ENCODE measurements around the gene MYLK4.
A peak's percentile ranks its signal among the peaks of the same experiment; 100 is the strongest.

Gene MYLK4

GRCh38 chr6:2784061-2784460, 33.3 kb upstream of the MYLK4 start:
- ATAC-seq (peak; percentile 55), DNase-seq (ENCODE audit: low spot score in 2 of 2) (no peak)
- H3K9me3 Mint-ChIP-seq = no peaks in the 10 kb centered on the region
- H3K27ac Mint-ChIP-seq = no peak overlapping the region
- peaks cover 78% of the 10 kb centered on the region for H3K36me3 Mint-ChIP-seq
- no peak overlapping the region for H3K4me3 Mint-ChIP-seq
- H3K4me1 Mint-ChIP-seq = peaks cover 33% of the 10 kb centered on the region

DNA sequence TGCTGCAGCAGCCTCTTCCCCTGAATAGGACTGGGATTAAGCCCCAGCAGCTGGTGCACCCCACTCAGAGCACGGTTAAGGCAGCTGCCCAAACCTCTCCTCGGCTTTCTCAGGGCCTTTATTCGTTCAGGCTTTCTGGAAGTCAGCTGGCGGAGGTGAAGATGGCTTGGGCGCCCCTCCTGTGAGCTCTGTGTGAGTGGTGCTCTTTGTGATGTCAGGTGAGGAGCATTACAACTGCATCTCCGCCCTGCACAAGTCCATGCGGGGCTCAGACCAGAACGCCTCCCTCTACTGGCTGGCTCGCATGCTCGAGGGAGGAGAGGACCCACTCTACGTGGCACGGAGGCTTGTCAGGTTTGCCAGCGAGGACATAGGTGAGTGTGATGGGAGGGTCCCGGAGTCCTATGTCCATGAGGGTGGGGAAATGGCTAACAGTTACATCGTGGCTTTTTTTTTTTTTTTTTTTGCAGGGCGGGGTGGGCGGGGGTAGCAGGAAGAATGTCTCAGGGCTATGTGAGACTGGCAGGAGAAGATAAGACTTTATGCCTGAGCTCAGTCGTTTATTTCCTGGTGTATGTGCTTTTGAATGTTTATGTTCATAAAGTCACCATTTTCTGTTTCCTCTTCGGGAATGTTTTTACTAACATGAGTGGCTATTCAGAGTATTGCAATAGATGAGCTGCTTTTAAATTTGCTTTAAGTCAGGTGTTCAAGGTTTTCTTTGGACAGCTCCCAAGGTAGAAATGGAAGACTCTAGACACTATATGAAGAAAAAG, 32.7 kb upstream of the MYLK4 start:
- Mint-ChIP-seq H3K4me3 (no peak overlapping the region), H3K27ac (peak overlapping the region; percentile 23), H3K9me3 (no peaks in the 10 kb centered on the region), H3K4me1 (peaks cover 33% of the 10 kb centered on the region), H3K36me3 (peaks cover 85% of the 10 kb centered on the region)
- DNase-seq (ENCODE audit: low spot score in 2 of 2) (no peak), ATAC-seq (no peak)

DNA sequence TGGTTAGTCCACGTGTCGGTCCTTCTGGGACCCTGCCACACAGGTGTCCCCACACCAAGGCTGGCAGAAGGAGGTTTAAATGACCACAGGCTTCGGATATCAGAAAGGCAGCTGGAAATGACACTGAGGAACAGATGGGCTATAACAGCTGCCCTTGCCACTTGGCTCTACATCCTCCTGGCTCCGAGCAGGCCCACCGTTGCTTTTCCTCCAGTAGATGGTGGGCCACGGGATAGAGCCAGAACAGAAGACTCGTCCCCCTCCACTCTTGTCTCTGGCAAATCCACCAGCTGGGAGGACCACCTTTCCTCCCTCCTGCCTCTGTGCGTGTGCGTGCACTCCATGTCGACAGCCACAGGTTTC, 32.1 kb upstream of the MYLK4 start:
- peaks cover 35% of the 10 kb centered on the region for H3K4me1 Mint-ChIP-seq
- H3K4me3 Mint-ChIP-seq = no peak overlapping the region
- ATAC-seq (no peak), DNase-seq (ENCODE audit: low spot score in 2 of 2) (no peak)
- peaks cover 87% of the 10 kb centered on the region for H3K36me3 Mint-ChIP-seq
- H3K9me3 Mint-ChIP-seq = no peaks in the 10 kb centered on the region
- peak overlapping the region; percentile 23 for H3K27ac Mint-ChIP-seq

GRCh38 chr6:2782356-2782708, 31.6 kb upstream of the MYLK4 start:
- Mint-ChIP-seq H3K27ac (peak overlapping the region; percentile 23), H3K36me3 (peaks cover 88% of the 10 kb centered on the region), H3K9me3 (no peaks in the 10 kb centered on the region)

GRCh38 chr6:2781685-2782355, 31.1 kb upstream of the MYLK4 start:
- no peaks in the 10 kb centered on the region for H3K9me3 Mint-ChIP-seq
- DNase-seq (ENCODE audit: low spot score in 2 of 2) (no peak), ATAC-seq (peak; percentile 19)
- peaks cover 40% of the 10 kb centered on the region for H3K4me1 Mint-ChIP-seq
- H3K4me3 Mint-ChIP-seq = no peak overlapping the region
- H3K27ac Mint-ChIP-seq = peak overlapping the region; percentile 23
- peaks cover 85% of the 10 kb centered on the region for H3K36me3 Mint-ChIP-seq

More at GRCh38 chr6:2782356-2782708, 31.6 kb upstream of the MYLK4 start:
- DNase-seq (ENCODE audit: low spot score in 2 of 2) (no peak), ATAC-seq (no peak)
- Mint-ChIP-seq H3K4me1 (peaks cover 40% of the 10 kb centered on the region), H3K4me3 (no peak overlapping the region)

DNA sequence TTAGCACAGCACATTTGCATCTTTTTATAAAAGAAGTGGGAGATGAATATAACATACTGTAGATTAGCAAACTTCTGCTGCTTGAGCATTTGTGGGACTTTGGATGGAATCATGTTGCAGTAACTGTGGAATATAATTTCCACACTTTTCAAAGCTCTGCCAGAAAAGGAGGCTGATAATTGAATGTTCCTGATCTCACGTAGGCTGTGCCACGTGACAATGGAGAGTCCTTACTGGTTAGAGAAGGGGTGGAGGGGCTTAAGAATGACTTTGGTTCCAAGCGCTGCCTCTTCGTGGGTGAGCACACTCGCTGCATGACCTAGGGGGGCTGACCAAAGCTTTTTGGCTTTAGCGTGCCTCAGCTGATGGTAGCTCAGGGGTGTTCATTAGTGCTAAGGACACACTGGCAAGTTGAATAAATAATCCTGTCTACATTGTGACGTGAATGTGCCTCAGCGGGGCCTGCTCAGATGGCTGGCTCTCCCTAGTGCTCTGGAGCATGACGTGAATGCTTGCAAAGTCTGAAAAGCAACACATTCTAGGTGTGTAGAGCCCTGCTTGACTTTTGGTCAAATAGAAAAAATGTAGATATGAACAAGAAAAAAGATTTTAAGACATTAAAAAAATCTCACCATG, 29.5 kb upstream of the MYLK4 start:
- ATAC-seq (no peak), DNase-seq (ENCODE audit: low spot score in 2 of 2) (no peak)
- H3K27ac Mint-ChIP-seq = no peak overlapping the region
- no peak overlapping the region for H3K4me3 Mint-ChIP-seq
- no peaks in the 10 kb centered on the region for H3K9me3 Mint-ChIP-seq
- H3K36me3 Mint-ChIP-seq = peaks cover 81% of the 10 kb centered on the region
- H3K4me1 Mint-ChIP-seq = peaks cover 42% of the 10 kb centered on the region

GRCh38 chr6:2777249-2777648, 26.5 kb upstream of the MYLK4 start:
- peaks cover 43% of the 10 kb centered on the region for H3K4me1 Mint-ChIP-seq
- peak overlapping the region; percentile 52 for H3K27ac Mint-ChIP-seq

DNA sequence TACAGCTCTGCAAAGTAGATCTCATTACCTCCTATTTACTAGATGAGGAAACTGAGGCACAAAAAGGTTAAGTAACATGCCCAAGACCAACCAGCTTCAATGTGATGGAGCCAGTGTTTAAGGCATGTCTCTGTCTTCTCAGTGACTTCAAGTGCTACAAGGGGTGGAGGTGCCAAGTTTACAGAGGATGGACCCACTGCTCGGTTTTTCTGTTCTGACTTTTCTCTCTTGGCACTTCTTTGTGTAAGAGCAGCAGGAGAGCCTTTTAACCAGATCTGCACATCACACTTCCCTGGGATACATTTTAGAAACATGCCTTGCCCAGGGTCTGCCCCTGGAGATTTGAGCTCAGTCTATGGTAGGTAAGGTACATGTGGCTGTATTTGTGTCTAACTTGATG, 24.3 kb upstream of the MYLK4 start:
- H3K4me3 Mint-ChIP-seq = no peak overlapping the region
- DNase-seq (ENCODE audit: low spot score in 2 of 2) (no peak), ATAC-seq (no peak)
- no peak overlapping the region for H3K27ac Mint-ChIP-seq
- peaks cover 44% of the 10 kb centered on the region for H3K4me1 Mint-ChIP-seq
- H3K36me3 Mint-ChIP-seq = peaks cover 83% of the 10 kb centered on the region
- no peaks in the 10 kb centered on the region for H3K9me3 Mint-ChIP-seq

More at GRCh38 chr6:2777249-2777648, 26.5 kb upstream of the MYLK4 start:
- H3K36me3 Mint-ChIP-seq = peaks cover 81% of the 10 kb centered on the region
- no peak overlapping the region for H3K4me3 Mint-ChIP-seq
- DNase-seq (ENCODE audit: low spot score in 2 of 2) (no peak), ATAC-seq (no peak)
- no peaks in the 10 kb centered on the region for H3K9me3 Mint-ChIP-seq

GRCh38 chr6:2773449-2773848, 22.7 kb upstream of the MYLK4 start:
- ATAC-seq (no peak), DNase-seq (ENCODE audit: low spot score in 2 of 2) (no peak)
- Mint-ChIP-seq H3K36me3 (peaks cover 83% of the 10 kb centered on the region), H3K4me1 (peaks cover 53% of the 10 kb centered on the region), H3K9me3 (no peaks in the 10 kb centered on the region), H3K27ac (no peak overlapping the region), H3K4me3 (no peak overlapping the region)

GRCh38 chr6:2772840-2773239, 22.1 kb upstream of the MYLK4 start:
- peaks cover 87% of the 10 kb centered on the region for H3K36me3 Mint-ChIP-seq
- peaks cover 58% of the 10 kb centered on the region for H3K4me1 Mint-ChIP-seq
- no peak overlapping the region for H3K27ac Mint-ChIP-seq
- H3K9me3 Mint-ChIP-seq = no peaks in the 10 kb centered on the region
- DNase-seq (ENCODE audit: low spot score in 2 of 2) = no peak
- no peak for ATAC-seq
- H3K4me3 Mint-ChIP-seq = no peak overlapping the region

- Mint-ChIP-seq H3K9me3 (no peaks in the 10 kb centered on the region), H3K36me3 (peaks cover 78% of the 10 kb centered on the region), H3K4me1 (peaks cover 58% of the 10 kb centered on the region), H3K4me3 (no peak overlapping the region), H3K27ac (no peak overlapping the region)
- no peak for ATAC-seq
- no peak for DNase-seq (ENCODE audit: low spot score in 2 of 2)
Observed at GRCh38 chr6:2771079-2771478, 20.4 kb upstream of the MYLK4 start.

GRCh38 chr6:2770171-2770570, 19.4 kb upstream of the MYLK4 start:
- H3K36me3 Mint-ChIP-seq = peaks cover 76% of the 10 kb centered on the region

GRCh38 chr6:2768696-2769095, 18.0 kb upstream of the MYLK4 start:
- peaks cover 52% of the 10 kb centered on the region for H3K4me1 Mint-ChIP-seq
- no peak overlapping the region for H3K27ac Mint-ChIP-seq
- H3K4me3 Mint-ChIP-seq = peak overlapping the region; percentile 85
- ATAC-seq = no peak
- no peak for DNase-seq (ENCODE audit: low spot score in 2 of 2)
- H3K36me3 Mint-ChIP-seq = peaks cover 74% of the 10 kb centered on the region
- no peaks in the 10 kb centered on the region for H3K9me3 Mint-ChIP-seq

More at GRCh38 chr6:2770171-2770570, 19.4 kb upstream of the MYLK4 start:
- Mint-ChIP-seq H3K4me1 (peaks cover 53% of the 10 kb centered on the region), H3K4me3 (no peak overlapping the region), H3K9me3 (no peaks in the 10 kb centered on the region), H3K27ac (no peak overlapping the region)
- DNase-seq (ENCODE audit: low spot score in 2 of 2) (no peak), ATAC-seq (no peak)

GRCh38 chr6:2767657-2768524, 17.2 kb upstream of the MYLK4 start:
- Mint-ChIP-seq H3K9me3 (no peaks in the 10 kb centered on the region), H3K4me3 (peak overlapping the region; percentile 85), H3K36me3 (peaks cover 66% of the 10 kb centered on the region), H3K4me1 (peaks cover 44% of the 10 kb centered on the region), H3K27ac (peak overlapping the region; percentile 48)
- no peak for DNase-seq (ENCODE audit: low spot score in 2 of 2)
- no peak for ATAC-seq

Data from stimulated activated effector memory CD8-positive, alpha-beta T cell treated with anti-CD3 and anti-CD28 coated beads, Interleukin-12 subunit alpha, Interleukin-12 subunit beta, amount 100 ng/mL, for 72 hours (primary cell).